Measurements from ENCODE around the gene TCEAL5. TPM values are rescaled to one million over a fixed set of nuclear protein-coding genes. Genes with fewer than 3 reads are reported as not detected.
"Not testable (repeated sequence)": the region's sequence is repeated elsewhere in the genome, so short reads cannot be mapped to it uniquely, and the experiment has no call there.

The TCEAL5 gene
- not detected in 2 replicates for total RNA-seq (2014; rRNA removed; shearing (Covaris generic))

GRCh38 chrX:103276581-103277002 is at the start of gene TCEAL5:
TSS of gene TCEAL5 (minus strand) at chrX:103276750. CDS start at chrX:103274563, 2,187 bp downstream.
- peak; percentile 1 for DNase-seq (ENCODE audit: low read depth)

- no peak for DNase-seq (ENCODE audit: low read depth)
Measured at GRCh38 chrX:103311399-103311780, 34.8 kb upstream of the TCEAL5 start.

- DNase-seq (ENCODE audit: low read depth) = peak; percentile 71
Measured at GRCh38 chrX:103310555-103311398, 34.2 kb upstream of the TCEAL5 start, which contains the start of gene BEX2. TSS of gene BEX2 (minus strand) at chrX:103310990. CDS start at chrX:103309976, 1,014 bp downstream.

GRCh38 chrX:103309860-103310554 is 33.5 kb upstream of the TCEAL5 start:
- DNase-seq (ENCODE audit: low read depth) = no peak

GRCh38 chrX:103305666-103306065 is 29.1 kb upstream of the TCEAL5 start:
- not testable (repeated sequence) for DNase-seq (ENCODE audit: low read depth)

- DNase-seq (ENCODE audit: low read depth) = no peak
Measured at GRCh38 chrX:103304705-103305104, 28.2 kb upstream of the TCEAL5 start.

- no peak for DNase-seq (ENCODE audit: low read depth)
Measured at GRCh38 chrX:103293118-103293517, 16.6 kb upstream of the TCEAL5 start.

- DNase-seq (ENCODE audit: low read depth) = no peak
Measured at GRCh38 chrX:103279624-103280023, 3.1 kb upstream of the TCEAL5 start.

- no peak for DNase-seq (ENCODE audit: low read depth)
Measured at GRCh38 chrX:103275947-103276567, 493 bp downstream of the TCEAL5 start.

- DNase-seq (ENCODE audit: low read depth) = no peak
Measured at GRCh38 chrX:103274284-103274683, 2.3 kb downstream of the TCEAL5 start.

- DNase-seq (ENCODE audit: low read depth) = no peak
Measured at GRCh38 chrX:103258275-103258674, 18.3 kb downstream of the TCEAL5 start.

- no peak for DNase-seq (ENCODE audit: low read depth)
Measured at GRCh38 chrX:103256651-103257050, 19.9 kb downstream of the TCEAL5 start.

GRCh38 chrX:103254921-103255493 is 21.5 kb downstream of the TCEAL5 start, which contains the start of gene TCEAL8:
TSS of gene TCEAL8 (minus strand) at chrX:103255155. CDS start at chrX:103253979, 1,176 bp downstream.
- DNase-seq (ENCODE audit: low read depth) = peak; percentile 83

GRCh38 chrX:103254171-103254824 is 22.3 kb downstream of the TCEAL5 start:
- DNase-seq (ENCODE audit: low read depth) = peak; percentile 40

GRCh38 chrX:103253608-103254007 is 22.9 kb downstream of the TCEAL5 start:
- DNase-seq (ENCODE audit: low read depth) = no peak

- DNase-seq (ENCODE audit: low read depth) = no peak
Measured at GRCh38 chrX:103250977-103251376, 25.6 kb downstream of the TCEAL5 start.

GRCh38 chrX:103249805-103250204 is 26.7 kb downstream of the TCEAL5 start:
- DNase-seq (ENCODE audit: low read depth) = no peak

GRCh38 chrX:103248553-103248952 is 28.0 kb downstream of the TCEAL5 start:
- DNase-seq (ENCODE audit: low read depth) = peak; percentile 22

- no peak for DNase-seq (ENCODE audit: low read depth)
Measured at GRCh38 chrX:103240155-103240554, 36.4 kb downstream of the TCEAL5 start.

GRCh38 chrX:103236296-103236695 is 40.3 kb downstream of the TCEAL5 start:
- no peak for DNase-seq (ENCODE audit: low read depth)

GRCh38 chrX:103235608-103236007 is 40.9 kb downstream of the TCEAL5 start:
- not testable (repeated sequence) for DNase-seq (ENCODE audit: low read depth)
